HCT116 (cell line): ENCODE results near the gene MTURN.

Experiments used
- CTCF ChIP-seq, 3 experiments: fragments of 200-600 bp in 1 of 3; sonication (generic) in 1 of 3; IDR thresholded peaks in 2 of 3; conservative IDR thresholded peaks in 1 of 3; 2 replicates each; pipeline ENCODE4 v1.5.1; 2012 to 2017; ENCODE audit warnings: low read depth in 2 of 3, low read length in 2 of 3, antibody characterized with exemption in 1 of 3, borderline replicate concordance in 1 of 3, control low read depth in 1 of 3, mild to moderate bottlenecking in 1 of 3, mixed read lengths in 1 of 3, mixed run types in 1 of 3, moderate library complexity in 1 of 3; ENCODE audit not compliant: insufficient read depth in 1 of 3
- EZH2 ChIP-seq: fragments of 200-600 bp; sonication (generic); IDR thresholded peaks from 2 replicates; pipeline ENCODE4 v1.6.1; 2017; ENCODE audit warnings: antibody characterized with exemption, mixed run types
- EZH2phosphoT487 ChIP-seq: fragments of 200-600 bp; IDR thresholded peaks from 2 replicates; pipeline ENCODE4 v1.6.1; 2018; ENCODE audit warnings: antibody characterized with exemption, borderline replicate concordance
- JUND ChIP-seq: IDR thresholded peaks from 2 replicates; pipeline ENCODE4 v1.6.1; 2012
- MAX ChIP-seq: IDR thresholded peaks from 2 replicates; pipeline ENCODE4 v1.6.1; 2012
- POLR2AphosphoS5 ChIP-seq: IDR thresholded peaks from 2 replicates; pipeline ENCODE4 v1.6.1; 2011; ENCODE audit warnings: mild to moderate bottlenecking, low read depth, low read length, moderate library complexity
- RAD21 ChIP-seq: IDR thresholded peaks from 2 replicates; pipeline ENCODE4 v1.6.1; 2012; ENCODE audit warnings: low read depth, mild to moderate bottlenecking
- SP1 ChIP-seq: IDR thresholded peaks from 2 replicates; pipeline ENCODE4 v1.6.1; 2012; ENCODE audit warnings: low read depth
- TCF7L2 ChIP-seq: IDR thresholded peaks from 2 replicates; pipeline ENCODE4 v1.7.0; 2011; ENCODE audit warnings: borderline replicate concordance, inconsistent platforms; ENCODE audit not compliant: insufficient read depth, insufficient read length; ENCODE audit errors: extremely low read depth
- ZFX ChIP-seq: fragments of 450-650 bp; IDR thresholded peaks from 2 replicates; pipeline ENCODE4 v1.6.1; 2017

DNA sequence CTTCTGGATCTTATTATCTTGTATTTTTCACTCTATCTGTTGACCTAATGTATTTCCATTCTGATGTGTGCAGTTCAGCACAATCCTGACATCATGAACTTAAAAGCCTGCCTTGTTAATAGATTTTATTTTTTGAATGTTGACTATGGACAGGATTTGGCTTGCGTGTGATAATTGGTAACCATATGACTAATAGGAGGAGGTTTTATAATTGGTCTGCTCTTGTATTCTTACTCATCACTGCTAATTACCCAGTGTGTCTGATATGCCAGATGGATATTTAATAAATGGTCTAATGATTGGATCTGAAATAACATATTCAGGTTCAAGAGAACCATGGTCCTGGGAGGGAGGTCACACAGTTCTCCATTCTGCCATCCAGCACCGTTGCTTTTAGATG lies 45.9 kb downstream of the MTURN start:
- no peak for TF ChIP-seq RAD21
- no peak for TF ChIP-seq CTCF (IDR thresholded peaks at IDR 0.05 in 2 of 3, conservative IDR thresholded peaks at IDR 0.05 in 1 of 3; ENCODE audit: borderline replicate concordance in 1 of 3, insufficient read depth in 1 of 3, low read depth in 2 of 3, low read length in 2 of 3)
- no peak for TF ChIP-seq MAX
- no peak for TF ChIP-seq POLR2AphosphoS5
- no peak for TF ChIP-seq SP1
- no peak for TF ChIP-seq EZH2phosphoT487
- TF ChIP-seq ZFX: no peak
- TF ChIP-seq EZH2: no peak
- no peak for TF ChIP-seq TCF7L2
- TF ChIP-seq JUND: no peak
